A673 (cell line): ENCODE results near the gene DAPK1. TPM values are rescaled to one million over a fixed set of nuclear protein-coding genes. Genes with fewer than 3 reads are reported as not detected.

Experiments used
- BruUV-seq: library from RNA; stranded (reverse); fragments of 400-500 nt; replicated peaks from 2 replicates; lab custom pipeline; 2021; lab: Mats Ljungman, UMichigan
- CTCF ChIA-PET: fragments of 300-600 bp; sonication (Branson Sonifier 250); formaldehyde crosslinking; loops from one replicate; lab custom pipeline; 2022; ENCODE audit warnings: antibody characterized with exemption; lab: Charles Lee
- POLR2A ChIA-PET: fragments of 300-600 bp; sonication (Branson Sonifier 250); formaldehyde crosslinking; loops from one replicate; lab custom pipeline; 2022; ENCODE audit warnings: antibody characterized with exemption; ENCODE audit not compliant: low non-redundant PET; lab: Charles Lee
- DNase-seq: peaks from one replicate; pipeline ENCODE4 v3.0.0-alpha.2; 2015; ENCODE audit warnings: low spot score
- H3K27ac ChIP-seq: fragments of 200-600 bp; sonication (generic); 2 replicates; pipeline ENCODE4 v1.5.1; 2016; ENCODE audit warnings: mixed run types, low read depth, mild to moderate bottlenecking, mixed read lengths, antibody characterized with exemption, low read length; ENCODE audit not compliant: poor library complexity, severe bottlenecking
- H3K27me3 ChIP-seq: fragments of 200-600 bp; sonication (generic); replicated peaks from 2 replicates; pipeline ENCODE4 v1.6.1; 2017; ENCODE audit warnings: mixed run types, low read depth, mild to moderate bottlenecking, mixed read lengths, antibody characterized with exemption, low read length; ENCODE audit not compliant: insufficient read depth, poor library complexity
- H3K36me3 ChIP-seq: fragments of 200-600 bp; sonication (generic); 2 replicates; pipeline ENCODE4 v1.6.1; 2016; ENCODE audit warnings: mixed run types, mild to moderate bottlenecking, mixed read lengths, antibody characterized with exemption, low read length; ENCODE audit not compliant: insufficient read depth, poor library complexity, severe bottlenecking
- H3K4me1 ChIP-seq: fragments of 200-600 bp; sonication (generic); 2 replicates; pipeline ENCODE4 v1.6.1; 2017; ENCODE audit warnings: mixed run types, mild to moderate bottlenecking, mixed read lengths, antibody characterized with exemption, low read length; ENCODE audit not compliant: insufficient read depth, poor library complexity, severe bottlenecking
- H3K4me3 ChIP-seq: fragments of 200-600 bp; sonication (generic); 2 replicates; pipeline ENCODE4 v1.5.1; 2016; ENCODE audit warnings: low read depth, mixed run types, mild to moderate bottlenecking, mixed read lengths, low read length; ENCODE audit not compliant: poor library complexity, severe bottlenecking
- H3K9me3 ChIP-seq: fragments of 200-600 bp; sonication (generic); 2 replicates; pipeline ENCODE4 v1.6.1; 2016; ENCODE audit warnings: mixed run types, low read depth, mild to moderate bottlenecking, mixed read lengths, antibody characterized with exemption, low read length; ENCODE audit not compliant: poor library complexity, severe bottlenecking
- CTCF ChIP-seq: fragments of 300-800, 200-600 bp; sonication (generic); conservative IDR thresholded peaks from 2 replicates; pipeline ENCODE4 v1.5.1; 2017; ENCODE audit warnings: low read depth, mild to moderate bottlenecking, antibody characterized with exemption, low read length, moderate library complexity, mixed read lengths
- EZH2 ChIP-seq: fragments of 200-600 bp; sonication (generic); IDR thresholded peaks from 2 replicates; pipeline ENCODE4 v1.6.1; 2017; ENCODE audit warnings: borderline replicate concordance, low read depth, mild to moderate bottlenecking, mixed read lengths, antibody characterized with exemption, low read length; ENCODE audit not compliant: poor library complexity, severe bottlenecking
- intact Hi-C: fragments of 100-400 bp; cut with micrococcal nuclease; formaldehyde crosslinking; loops from one replicate; pipeline ENCODE4 v1.10.0; 2022; ENCODE audit not compliant: unreplicated experiment
- total RNA-seq: library from RNA; stranded (reverse); gene quantifications from 2 replicates; pipeline ENCODE4 v1.2.3, GENCODE V29; 2021

DAPK1 gene
- total RNA-seq, 1 experiment from 2014 or later, result 380 TPM

GRCh38 chr9:87681271-87682061, 183.8 kb downstream of the DAPK1 start:
- intact Hi-C loops, result no loop called here
- Histone ChIP-seq H3K4me3 (no peak overlapping the region), H3K27ac (peak overlapping the region; percentile 8), H3K36me3 (peaks cover 70% of the 10 kb centered on the region), H3K9me3 (no peaks in the 10 kb centered on the region), H3K4me1 (peaks cover 3% of the 10 kb centered on the region), H3K27me3 (no peaks in the 10 kb centered on the region)
- ChIA-PET POLR2A (no interaction called here), CTCF (no interaction called here)
- BruUV-seq, result no TSS peak
- TF ChIP-seq CTCF (no peak), EZH2 (no peak)
- no peak for DNase-seq

DNA sequence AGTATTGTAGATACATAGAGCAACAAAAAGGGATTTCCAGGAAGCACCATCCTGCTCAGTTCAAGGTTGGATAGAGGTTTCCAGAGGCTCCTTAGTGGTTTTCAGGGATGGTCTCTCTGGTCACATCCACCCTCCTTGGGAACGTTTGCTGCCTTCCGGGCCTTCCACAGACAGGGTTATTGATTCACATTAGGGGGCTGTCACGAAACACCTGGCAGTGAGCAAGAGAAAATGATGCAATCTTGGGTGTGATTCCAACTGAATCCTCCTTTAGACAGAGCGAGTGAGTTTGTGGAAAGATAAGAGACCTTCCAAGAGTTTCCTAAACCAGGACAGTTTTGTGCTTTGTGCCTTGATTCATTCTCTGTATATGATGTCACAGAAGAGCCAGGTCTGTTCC, 184.4 kb downstream of the DAPK1 start:
- H3K9me3 ChIP-seq, result no peaks in the 10 kb centered on the region
- no peak for TF ChIP-seq EZH2
- TF ChIP-seq CTCF, result no peak
- no peak for DNase-seq
- intact Hi-C loops, result no loop called here
- H3K4me3 ChIP-seq, result no peak overlapping the region
- H3K36me3 ChIP-seq, result peaks cover 75% of the 10 kb centered on the region
- POLR2A ChIA-PET, result no interaction called here
- no peaks in the 10 kb centered on the region for H3K27me3 ChIP-seq
- no TSS peak for BruUV-seq
- no peaks in the 10 kb centered on the region for H3K4me1 ChIP-seq
- CTCF ChIA-PET, result no interaction called here
- peak overlapping the region; percentile 8 for H3K27ac ChIP-seq

- no TSS peak for BruUV-seq
- H3K27me3 ChIP-seq, result no peaks in the 10 kb centered on the region
- H3K27ac ChIP-seq, result no peak overlapping the region
- POLR2A ChIA-PET, result no interaction called here
- peaks cover 76% of the 10 kb centered on the region for H3K36me3 ChIP-seq
- CTCF ChIA-PET, result no interaction called here
- no peaks in the 10 kb centered on the region for H3K4me1 ChIP-seq
- no peak for DNase-seq
- H3K9me3 ChIP-seq, result no peaks in the 10 kb centered on the region
- no peak overlapping the region for H3K4me3 ChIP-seq
- intact Hi-C loops, result no loop called here
- no peak for TF ChIP-seq EZH2
- TF ChIP-seq CTCF, result no peak
Observed at GRCh38 chr9:87682618-87683017, 185.0 kb downstream of the DAPK1 start.
